Hepatocyte (in vitro differentiated cells): Measurements from ENCODE around the gene NAA20. TPM values are rescaled to one million over a fixed set of nuclear protein-coding genes. Genes with fewer than 3 reads are reported as not detected.

ENCODE experiments used
- DNase-seq: peaks from one replicate; pipeline ENCODE4 v3.0.0-alpha.2; 2016; ENCODE audit warnings: low spot score
- H2AFZ ChIP-seq: fragments of 200-600 bp; sonication (generic); 2 replicates; pipeline ENCODE4 v1.6.0; 2016; ENCODE audit warnings: antibody characterized with exemption, mild to moderate bottlenecking
- H3K27ac ChIP-seq: fragments of 200-600 bp; sonication (generic); 2 replicates; pipeline ENCODE4 v1.5.1; 2016; ENCODE audit warnings: mild to moderate bottlenecking
- H3K27me3 ChIP-seq: fragments of 200-600 bp; sonication (generic); 2 replicates; pipeline ENCODE4 v1.6.1; 2016
- H3K36me3 ChIP-seq: fragments of 200-600 bp; sonication (generic); replicated peaks from 2 replicates; pipeline ENCODE4 v1.5.1; 2016; ENCODE audit warnings: low read depth; ENCODE audit not compliant: insufficient read depth
- H3K4me1 ChIP-seq: fragments of 200-600 bp; sonication (generic); 2 replicates; pipeline ENCODE4 v1.5.1; 2016; ENCODE audit warnings: mild to moderate bottlenecking, moderate library complexity; ENCODE audit not compliant: insufficient read depth
- H3K4me2 ChIP-seq: fragments of 200-600 bp; sonication (generic); 2 replicates; pipeline ENCODE4 v1.6.0; 2016
- H3K4me3 ChIP-seq: fragments of 200-600 bp; sonication (generic); 2 replicates; pipeline ENCODE4 v1.5.1; 2016; ENCODE audit warnings: mild to moderate bottlenecking
- H3K79me2 ChIP-seq: fragments of 200-600 bp; sonication (generic); 2 replicates; pipeline ENCODE4 v1.6.0; 2017; ENCODE audit warnings: mild to moderate bottlenecking
- H3K9me2 ChIP-seq: fragments of 200-600 bp; sonication (generic); replicated peaks from 2 replicates; pipeline ENCODE4 v1.6.0; 2017; ENCODE audit warnings: mild to moderate bottlenecking; ENCODE audit not compliant: insufficient read depth
- H3K9me3 ChIP-seq: fragments of 200-600 bp; sonication (generic); 2 replicates; pipeline ENCODE4 v1.5.1; 2016; ENCODE audit warnings: low read depth, mild to moderate bottlenecking
- H4K20me1 ChIP-seq: fragments of 200-600 bp; sonication (generic); 2 replicates; pipeline ENCODE4 v1.6.0; 2016; ENCODE audit warnings: mild to moderate bottlenecking; ENCODE audit not compliant: insufficient read depth, poor library complexity, severe bottlenecking
- CTCF ChIP-seq: fragments of 200-600 bp; sonication (generic); IDR thresholded peaks from 2 replicates; pipeline ENCODE4 v1.5.1; 2016; ENCODE audit warnings: antibody characterized with exemption, mild to moderate bottlenecking; ENCODE audit not compliant: poor library complexity
- EZH2 ChIP-seq: fragments of 200-600 bp; sonication (generic); IDR thresholded peaks from 2 replicates; pipeline ENCODE4 v1.6.1; 2016; ENCODE audit warnings: antibody characterized with exemption, mild to moderate bottlenecking, borderline replicate concordance
- EZH2phosphoT487 ChIP-seq: fragments of 200-600 bp; sonication (generic); IDR thresholded peaks from one replicate; pipeline ENCODE4 v1.6.1; 2018; ENCODE audit warnings: antibody characterized with exemption, mild to moderate bottlenecking, low read depth, moderate library complexity; ENCODE audit not compliant: unreplicated experiment, severe bottlenecking
- WGBS: methylation state at CpG from one replicate; pipeline ENCODE4 v1.1.6; 2016; ENCODE audit warnings: low lambda C conversion rate; ENCODE audit errors: missing lambda C conversion rate; 5-methylcytosine and 5-hydroxymethylcytosine counted together
- polyA plus RNA-seq: library from polyadenylated mRNA; unstranded; fragments of >200 nt; fragmentation: Nextera tagmentation; extraction: Ambion mirVana; gene quantifications from 2 replicates; pipeline ENCODE4 v1.2.1, GENCODE V29; 2016
- total RNA-seq: library from RNA; depleted of rRNA; stranded (reverse); fragments of >200 nt; gene quantifications from 2 replicates; pipeline ENCODE4 v1.2.3, GENCODE V29; 2014

The NAA20 gene
- total and polyA plus RNA-seq, 2 experiments from 2014 or later, result 66.1 to 126 TPM

- no peak overlapping the region for H3K27ac ChIP-seq
These were observed 46.9 kb upstream of the NAA20 start for GRCh38 chr20:19970256-19970765.

GRCh38 chr20:19971116-19971515 lies 46.0 kb upstream of the NAA20 start:
- 78% methylated on average over 11 of the region's 11 CpGs for WGBS
- H3K79me2 ChIP-seq, result peaks cover 9% of the 10 kb centered on the region
- H3K27me3 ChIP-seq, result no peaks in the 10 kb centered on the region
- no peak overlapping the region for H3K4me2 ChIP-seq
- TF ChIP-seq EZH2, result no peak
- TF ChIP-seq EZH2phosphoT487, result no peak
- no peak for TF ChIP-seq CTCF
- no peak overlapping the region for H3K27ac ChIP-seq
- no peak overlapping the region for H2AFZ ChIP-seq
- H3K36me3 ChIP-seq, result no peaks in the 10 kb centered on the region
- no peaks in the 10 kb centered on the region for H4K20me1 ChIP-seq
- H3K4me3 ChIP-seq, result no peak overlapping the region
- peaks cover 36% of the 10 kb centered on the region for H3K4me1 ChIP-seq
- H3K9me3 ChIP-seq, result no peaks in the 10 kb centered on the region
- no peak for DNase-seq
- no peaks in the 10 kb centered on the region for H3K9me2 ChIP-seq

More at GRCh38 chr20:19970256-19970765, 46.9 kb upstream of the NAA20 start:
- Histone ChIP-seq H3K79me2 (peaks cover 1% of the 10 kb centered on the region), H3K36me3 (no peaks in the 10 kb centered on the region), H2AFZ (no peak overlapping the region), H3K4me1 (peaks cover 37% of the 10 kb centered on the region), H4K20me1 (no peaks in the 10 kb centered on the region), H3K9me3 (no peaks in the 10 kb centered on the region), H3K9me2 (no peaks in the 10 kb centered on the region), H3K4me3 (no peak overlapping the region), H3K27me3 (no peaks in the 10 kb centered on the region), H3K4me2 (no peak overlapping the region)
- no peak for DNase-seq
- 49% methylated on average over 5 of the region's 5 CpGs for WGBS
- TF ChIP-seq EZH2phosphoT487 (no peak), EZH2 (no peak), CTCF (no peak)

GRCh38 chr20:19973961-19974629 lies 43.1 kb upstream of the NAA20 start:
- Histone ChIP-seq H2AFZ (no peak overlapping the region), H3K36me3 (no peaks in the 10 kb centered on the region), H3K9me2 (no peaks in the 10 kb centered on the region), H3K4me1 (peaks cover 46% of the 10 kb centered on the region), H3K4me3 (no peak overlapping the region), H4K20me1 (no peaks in the 10 kb centered on the region), H3K27me3 (no peaks in the 10 kb centered on the region), H3K9me3 (no peaks in the 10 kb centered on the region), H3K4me2 (peak overlapping the region; percentile 78), H3K27ac (peak overlapping the region; percentile 89), H3K79me2 (peaks cover 36% of the 10 kb centered on the region)
- 35% methylated on average over 7 of the region's 7 CpGs for WGBS
- DNase-seq, result peak; percentile 60
- no peak for TF ChIP-seq EZH2
- TF ChIP-seq CTCF, result no peak
- no peak for TF ChIP-seq EZH2phosphoT487
